H9 (cell line): Measurements from ENCODE around the gene ACOT6. TPM values are rescaled to one million over a fixed set of nuclear protein-coding genes. Genes with fewer than 3 reads are reported as not detected.
"Not testable (repeated sequence)": the region's sequence is repeated elsewhere in the genome, so short reads cannot be mapped to it uniquely, and the experiment has no call there.

Source experiments
- DNase-seq: peaks from one replicate; pipeline ENCODE4 v3.0.0-alpha.2; 2017
- H2AFZ ChIP-seq: one replicate; pipeline ENCODE4 v1.6.1; 2013; ENCODE audit warnings: mild to moderate bottlenecking, low read length, control low read depth, moderate library complexity
- H2AK5ac ChIP-seq: 2 replicates; pipeline ENCODE4 v1.6.1; 2013; ENCODE audit warnings: low read length, control low read depth, mixed read lengths; ENCODE audit not compliant: insufficient read length
- H2BK120ac ChIP-seq: one replicate; pipeline ENCODE4 v1.6.1; 2013; ENCODE audit warnings: low read depth, mild to moderate bottlenecking, low read length, control low read depth, inconsistent platforms; ENCODE audit not compliant: poor library complexity, severe bottlenecking
- H2BK12ac ChIP-seq: 2 replicates; pipeline ENCODE4 v1.6.1; 2013; ENCODE audit warnings: low read length, control low read depth, mixed read lengths, low read depth; ENCODE audit not compliant: insufficient read length
- H2BK15ac ChIP-seq: 2 replicates; pipeline ENCODE4 v1.6.1; 2013; ENCODE audit warnings: low read depth, low read length, control low read depth
- H2BK20ac ChIP-seq: one replicate; pipeline ENCODE4 v1.6.1; 2013; ENCODE audit warnings: low read depth, mild to moderate bottlenecking, low read length, control low read depth, inconsistent platforms; ENCODE audit not compliant: poor library complexity, severe bottlenecking
- H2BK5ac ChIP-seq: 2 replicates; pipeline ENCODE4 v1.6.1; 2013; ENCODE audit warnings: low read length, control low read depth, mixed read lengths; ENCODE audit not compliant: insufficient read length
- H3K14ac ChIP-seq: 2 replicates; pipeline ENCODE4 v1.6.1; 2013; ENCODE audit warnings: low read length, control low read depth; ENCODE audit not compliant: insufficient read depth
- H3K18ac ChIP-seq: 2 replicates; pipeline ENCODE4 v1.6.1; 2013; ENCODE audit warnings: low read depth, mild to moderate bottlenecking, mixed read lengths, low read length, control low read depth; ENCODE audit not compliant: insufficient read length
- H3K23ac ChIP-seq: 2 replicates; pipeline ENCODE4 v1.6.1; 2013; ENCODE audit warnings: low read length, control low read depth, mixed read lengths, low read depth; ENCODE audit not compliant: insufficient read length
- H3K23me2 ChIP-seq: 2 replicates; pipeline ENCODE4 v1.6.1; 2013; ENCODE audit warnings: low read depth, mild to moderate bottlenecking, mixed read lengths, low read length, control low read depth; ENCODE audit not compliant: insufficient read length, poor library complexity, severe bottlenecking
- H3K27ac ChIP-seq: 2 replicates; pipeline ENCODE4 v1.5.1; 2013; ENCODE audit warnings: low read length, control low read depth, mixed read lengths, low read depth; ENCODE audit not compliant: insufficient read length
- H3K27me3 ChIP-seq: 2 replicates; pipeline ENCODE4 v1.6.1; 2013; ENCODE audit warnings: low read length, control low read depth, inconsistent platforms; ENCODE audit not compliant: insufficient read depth
- H3K4ac ChIP-seq: 2 replicates; pipeline ENCODE4 v1.6.1; 2013; ENCODE audit warnings: low read depth, mild to moderate bottlenecking, control low read depth, inconsistent platforms, low read length, moderate library complexity
- H3K4me1 ChIP-seq: 2 replicates; pipeline ENCODE4 v1.6.1; 2013; ENCODE audit warnings: low read length, control low read depth, inconsistent platforms; ENCODE audit not compliant: insufficient read depth
- H3K4me2 ChIP-seq: 2 replicates; pipeline ENCODE4 v1.6.1; 2013; ENCODE audit warnings: low read length, control low read depth, mixed read lengths; ENCODE audit not compliant: insufficient read length, insufficient read depth
- H3K56ac ChIP-seq: 2 replicates; pipeline ENCODE4 v1.6.1; 2013; ENCODE audit warnings: low read depth, mild to moderate bottlenecking, mixed read lengths, low read length, control low read depth; ENCODE audit not compliant: insufficient read length
- H3K79me1 ChIP-seq: 2 replicates; pipeline ENCODE4 v1.6.1; 2013; ENCODE audit warnings: low read depth, mild to moderate bottlenecking, moderate library complexity, low read length, control low read depth, inconsistent platforms; ENCODE audit not compliant: insufficient read depth, poor library complexity, severe bottlenecking
- H3K79me2 ChIP-seq: 2 replicates; pipeline ENCODE4 v1.6.1; 2013; ENCODE audit warnings: low read length, control low read depth, inconsistent platforms; ENCODE audit not compliant: insufficient read depth
- H3K9ac ChIP-seq: 2 replicates; pipeline ENCODE4 v1.6.1; 2013; ENCODE audit warnings: low read length, control low read depth, mixed read lengths; ENCODE audit not compliant: insufficient read length; ENCODE audit errors: extremely low read depth
- H3K9me3 ChIP-seq: one replicate; pipeline ENCODE4 v1.6.1; 2013; ENCODE audit warnings: low read depth, low read length, inconsistent platforms; ENCODE audit not compliant: control insufficient read depth
- H3T11ph ChIP-seq: one replicate; pipeline ENCODE4 v1.6.1; 2013; ENCODE audit warnings: mild to moderate bottlenecking, low read length, control low read depth, inconsistent platforms
- H4K20me1 ChIP-seq: one replicate; pipeline ENCODE4 v1.6.1; 2013; ENCODE audit not compliant: control insufficient read depth, insufficient read length, insufficient read depth
- H4K5ac ChIP-seq: 2 replicates; pipeline ENCODE4 v1.6.1; 2013; ENCODE audit warnings: low read depth, mild to moderate bottlenecking, mixed read lengths, low read length, control low read depth; ENCODE audit not compliant: insufficient read length
- H4K8ac ChIP-seq: replicated peaks from 2 replicates; pipeline ENCODE4 v1.6.1; 2013; ENCODE audit warnings: low read length, control low read depth, mixed read lengths, low read depth; ENCODE audit not compliant: insufficient read length
- H4K91ac ChIP-seq: 2 replicates; pipeline ENCODE4 v1.6.1; 2013; ENCODE audit warnings: low read depth, mild to moderate bottlenecking, moderate library complexity, mixed read lengths, low read length, control low read depth; ENCODE audit not compliant: insufficient read length
- H3K27ac Mint-ChIP-seq, 3 experiments: 2 replicates in 2 of 3; 3 replicates in 1 of 3; pipeline ENCODE4 v1.8.0; 2020 to 2021; ENCODE audit warnings: mixed read lengths in 3 of 3, mild to moderate bottlenecking in 1 of 3, moderate library complexity in 1 of 3
- H3K27me3 Mint-ChIP-seq: 2 replicates; pipeline ENCODE4 v1.8.0; 2021; ENCODE audit warnings: low read depth, mild to moderate bottlenecking, moderate library complexity, mixed read lengths
- H3K36me3 Mint-ChIP-seq, 3 experiments: 2 replicates in 2 of 3; 3 replicates in 1 of 3; pipeline ENCODE4 v1.8.0; 2020 to 2021; ENCODE audit warnings: low read depth in 3 of 3, mixed read lengths in 3 of 3; ENCODE audit not compliant: insufficient read depth in 1 of 3
- H3K4me1 Mint-ChIP-seq, 2 experiments: 2 replicates each; pipeline ENCODE4 v1.8.0; 2020; ENCODE audit warnings: mixed read lengths in 2 of 2
- H3K4me3 Mint-ChIP-seq, 2 experiments: 2 replicates in 1 of 2; 3 replicates in 1 of 2; pipeline ENCODE4 v1.8.0; 2020 to 2021; ENCODE audit warnings: mild to moderate bottlenecking in 2 of 2, mixed read lengths in 2 of 2, moderate library complexity in 1 of 2
- H3K9me3 Mint-ChIP-seq, 2 experiments: 2 replicates in 1 of 2; 3 replicates in 1 of 2; pipeline ENCODE4 v1.8.0; 2020; ENCODE audit warnings: mild to moderate bottlenecking in 2 of 2, mixed read lengths in 2 of 2, moderate library complexity in 1 of 2
- WGBS: extraction: QIAGEN DNeasy Blood & Tissue Kit; methylation state at CpG from one replicate; pipeline ENCODE4 v1.1.7; 2013; ENCODE audit warnings: missing lambda C conversion rate, low lambda C conversion rate, mixed read lengths; ENCODE audit not compliant: insufficient read length; ENCODE audit errors: extremely low coverage; 5-methylcytosine and 5-hydroxymethylcytosine counted together
- total RNA-seq: library from RNA; stranded (reverse); gene quantifications from 2 replicates; pipeline ENCODE4 v1.2.1, GENCODE V29; 2021

Gene ACOT6
- total RNA-seq, 1 experiment from 2014 or later: not detected

DNA sequence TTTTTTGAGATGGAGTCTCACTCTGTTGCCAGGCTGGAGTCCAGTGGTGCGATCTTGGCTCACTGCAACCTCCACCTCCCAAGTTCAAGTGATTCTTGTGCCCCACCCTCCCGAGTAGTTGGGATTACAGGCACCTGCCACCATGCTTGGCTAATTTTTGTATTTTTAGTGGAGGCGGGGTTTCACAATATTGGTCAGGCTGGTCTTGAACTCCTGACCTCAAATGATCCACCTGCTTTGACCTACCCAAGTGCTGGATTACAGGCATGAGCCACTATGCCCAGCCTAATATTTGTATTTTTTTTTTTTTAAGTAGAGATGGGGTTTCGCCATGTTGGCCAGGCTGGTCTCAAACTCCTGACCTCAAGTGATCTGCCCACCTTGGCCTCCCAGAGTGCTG is 38.6 kb upstream of the ACOT6 start:
- not testable (repeated sequence) for H3K79me1 ChIP-seq
- WGBS: no CpG with 5 or more reads among the region's 4 CpGs

GRCh38 chr14:73574251-73574650 is 38.1 kb upstream of the ACOT6 start:
- not testable (repeated sequence) for H3K4me2 ChIP-seq, H3K79me2 ChIP-seq, H3K23ac ChIP-seq, DNase-seq, H3K18ac ChIP-seq, H4K8ac ChIP-seq, H3T11ph ChIP-seq, H2BK12ac ChIP-seq, H3K4me1 ChIP-seq, H4K20me1 ChIP-seq, H2BK15ac ChIP-seq, H2AFZ ChIP-seq, H3K27ac Mint-ChIP-seq, H3K4me3 Mint-ChIP-seq, H3K9me3 Mint-ChIP-seq, H3K9me3 ChIP-seq, H3K27ac ChIP-seq, H3K9ac ChIP-seq, H3K14ac ChIP-seq, H3K27me3 Mint-ChIP-seq, H2BK120ac ChIP-seq, H3K27me3 ChIP-seq, H2AK5ac ChIP-seq, H2BK5ac ChIP-seq, H4K5ac ChIP-seq, H4K91ac ChIP-seq, H2BK20ac ChIP-seq, H3K56ac ChIP-seq, H3K79me1 ChIP-seq, H3K23me2 ChIP-seq, H3K4ac ChIP-seq
- H3K4me1 Mint-ChIP-seq: peaks cover 7 to 11% of the 10 kb centered on the region in 2 experiments; a peak in 3 of 4 replicates
- H3K36me3 Mint-ChIP-seq: peaks cover 0 to 16% (median 6%) of the 10 kb centered on the region in 3 experiments; a peak in 5 of 7 replicates
- no CpG with 5 or more reads among the region's 7 CpGs for WGBS

More for the DNA sequence above, 38.6 kb upstream of the ACOT6 start:
- not testable (repeated sequence) for H3K14ac ChIP-seq, H3K27me3 Mint-ChIP-seq, H3K27ac Mint-ChIP-seq, H3K9ac ChIP-seq, H2BK5ac ChIP-seq, H3K9me3 Mint-ChIP-seq, H3K4me3 Mint-ChIP-seq, H4K5ac ChIP-seq, H3K23ac ChIP-seq, H2BK15ac ChIP-seq, H3K56ac ChIP-seq, H3K9me3 ChIP-seq, H3T11ph ChIP-seq, H3K4me1 ChIP-seq, H3K27ac ChIP-seq, H2AFZ ChIP-seq, H2BK120ac ChIP-seq, H4K8ac ChIP-seq, H3K79me2 ChIP-seq, H2AK5ac ChIP-seq, H4K20me1 ChIP-seq, H3K18ac ChIP-seq, H2BK12ac ChIP-seq, H3K4ac ChIP-seq, DNase-seq, H4K91ac ChIP-seq, H3K23me2 ChIP-seq, H2BK20ac ChIP-seq, H3K27me3 ChIP-seq, H3K4me2 ChIP-seq
- H3K36me3 Mint-ChIP-seq: peaks cover 0 to 16% (median 6%) of the 10 kb centered on the region in 3 experiments; a peak in 5 of 7 replicates
- H3K4me1 Mint-ChIP-seq: peaks cover 12 to 16% of the 10 kb centered on the region in 2 experiments
